IPS-18a (cell line): ENCODE results near the gene HIF3A.

Experiments
- H3K27ac ChIP-seq: one replicate; pipeline ENCODE4 v1.5.1; 2013; ENCODE audit warnings: low read length
- H3K27me3 ChIP-seq: one replicate; pipeline ENCODE4 v1.6.1; 2013; ENCODE audit warnings: mild to moderate bottlenecking, low read length; ENCODE audit not compliant: control insufficient read depth, insufficient read depth
- H3K36me3 ChIP-seq: one replicate; pipeline ENCODE4 v1.6.1; 2013; ENCODE audit warnings: low read depth, low read length; ENCODE audit not compliant: control insufficient read depth
- H3K4me1 ChIP-seq: one replicate; pipeline ENCODE4 v1.6.1; 2013; ENCODE audit warnings: low read depth, low read length; ENCODE audit not compliant: control insufficient read depth
- H3K4me3 ChIP-seq: one replicate; pipeline ENCODE4 v1.5.1; 2013; ENCODE audit warnings: low read length
- H3K9ac ChIP-seq: one replicate; pipeline ENCODE4 v1.6.1; 2013; ENCODE audit warnings: mild to moderate bottlenecking, low read length, moderate library complexity
- H3K9me3 ChIP-seq: one replicate; pipeline ENCODE4 v1.6.1; 2013; ENCODE audit warnings: low read depth, low read length; ENCODE audit not compliant: control insufficient read depth

The HIF3A gene

DNA sequence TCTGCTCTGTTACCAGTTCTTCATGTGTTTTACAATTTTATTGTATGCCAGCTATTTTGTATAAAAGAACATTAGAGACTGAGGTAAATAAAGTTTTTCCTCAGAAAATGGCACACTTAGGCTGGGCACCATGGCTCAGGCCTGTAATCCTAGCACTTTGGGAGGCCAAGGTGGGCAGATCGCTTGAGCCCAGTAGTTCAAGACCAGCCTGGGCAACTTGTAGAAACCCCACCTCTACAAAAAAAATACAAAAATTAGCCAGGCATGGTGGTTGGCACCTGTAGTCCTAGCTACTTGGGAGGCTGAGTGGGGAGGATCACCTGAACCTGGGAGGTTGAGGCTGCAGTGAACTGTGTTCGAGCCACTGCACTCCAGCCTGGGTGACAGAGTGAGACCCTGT is 84.5 kb downstream of the HIF3A start:
- Histone ChIP-seq H3K27me3 (no peaks in the 10 kb centered on the region), H3K36me3 (peaks cover 72% of the 10 kb centered on the region), H3K9ac (no peak overlapping the region), H3K27ac (no peak overlapping the region), H3K4me1 (no peaks in the 10 kb centered on the region), H3K4me3 (no peak overlapping the region), H3K9me3 (no peaks in the 10 kb centered on the region)

- H3K27ac ChIP-seq: no peak overlapping the region
- no peaks in the 10 kb centered on the region for H3K4me1 ChIP-seq
Measured at GRCh38 chr19:46381756-46382345, 85.0 kb downstream of the HIF3A start.

DNA sequence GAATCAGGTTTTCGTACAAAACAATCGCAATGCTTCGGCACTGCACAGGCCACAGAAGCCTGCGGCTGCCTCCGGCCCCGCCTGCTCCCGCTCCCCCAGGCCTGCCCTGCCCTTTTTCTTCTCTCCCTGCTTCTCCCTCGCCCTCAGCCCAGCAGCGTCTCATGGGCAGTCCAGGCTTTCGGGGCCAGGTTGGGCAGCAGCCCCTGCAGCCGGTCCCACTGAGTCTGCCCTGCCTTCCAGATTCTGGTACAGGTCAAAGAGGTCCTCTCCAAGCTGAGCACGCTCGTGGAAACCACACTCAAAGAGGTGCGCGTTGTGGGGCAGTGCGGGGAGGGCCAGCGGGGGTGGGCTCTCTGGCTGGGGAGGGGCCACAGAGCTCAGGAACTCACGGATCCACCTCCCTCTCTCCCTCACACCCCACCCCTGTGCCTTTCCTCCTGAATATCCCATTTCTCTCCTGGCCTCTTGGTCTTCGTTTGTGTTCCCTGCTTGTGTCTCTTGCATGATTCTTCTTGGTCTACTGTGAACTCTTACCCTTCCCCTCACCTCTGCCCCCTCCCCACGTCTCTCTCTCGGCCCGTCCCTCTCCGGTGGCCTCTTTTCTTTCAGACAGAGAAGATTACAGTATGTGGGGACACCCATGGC is 86.5 kb downstream of the HIF3A start:
- H3K4me1 ChIP-seq: no peaks in the 10 kb centered on the region
- H3K27me3 ChIP-seq: no peaks in the 10 kb centered on the region
- H3K36me3 ChIP-seq: peaks cover 70% of the 10 kb centered on the region
- H3K9me3 ChIP-seq: no peaks in the 10 kb centered on the region
- H3K27ac ChIP-seq: no peak overlapping the region
- no peak overlapping the region for H3K9ac ChIP-seq
- H3K4me3 ChIP-seq: no peak overlapping the region

More at GRCh38 chr19:46381756-46382345, 85.0 kb downstream of the HIF3A start:
- no peak overlapping the region for H3K4me3 ChIP-seq
- H3K9ac ChIP-seq: no peak overlapping the region
- H3K36me3 ChIP-seq: peaks cover 70% of the 10 kb centered on the region
- no peaks in the 10 kb centered on the region for H3K9me3 ChIP-seq
- H3K27me3 ChIP-seq: no peaks in the 10 kb centered on the region

DNA sequence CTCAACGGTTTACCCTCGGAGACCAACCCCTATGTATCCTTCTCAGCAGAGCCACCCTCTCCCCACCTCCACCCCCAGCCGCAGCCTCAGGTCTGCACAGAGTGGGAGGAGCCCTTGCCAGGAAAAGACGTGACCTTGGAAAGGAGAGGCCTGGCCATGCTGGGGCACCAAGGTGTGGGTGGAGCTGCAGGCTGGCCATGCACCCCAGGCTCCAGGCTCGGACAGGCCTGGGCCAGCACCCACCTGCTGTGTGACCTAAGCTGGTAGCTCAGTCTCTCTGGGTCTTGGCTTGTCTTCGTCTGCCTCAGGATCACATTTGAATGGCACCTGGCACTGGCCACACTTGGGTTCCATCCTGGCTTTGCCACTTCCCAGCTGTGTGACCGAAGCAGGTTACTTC is 87.0 kb downstream of the HIF3A start:
- no peaks in the 10 kb centered on the region for H3K4me1 ChIP-seq
- no peak overlapping the region for H3K4me3 ChIP-seq
- H3K9me3 ChIP-seq: no peaks in the 10 kb centered on the region
- no peaks in the 10 kb centered on the region for H3K27me3 ChIP-seq
- peaks cover 70% of the 10 kb centered on the region for H3K36me3 ChIP-seq
- H3K9ac ChIP-seq: no peak overlapping the region
- no peak overlapping the region for H3K27ac ChIP-seq

DNA sequence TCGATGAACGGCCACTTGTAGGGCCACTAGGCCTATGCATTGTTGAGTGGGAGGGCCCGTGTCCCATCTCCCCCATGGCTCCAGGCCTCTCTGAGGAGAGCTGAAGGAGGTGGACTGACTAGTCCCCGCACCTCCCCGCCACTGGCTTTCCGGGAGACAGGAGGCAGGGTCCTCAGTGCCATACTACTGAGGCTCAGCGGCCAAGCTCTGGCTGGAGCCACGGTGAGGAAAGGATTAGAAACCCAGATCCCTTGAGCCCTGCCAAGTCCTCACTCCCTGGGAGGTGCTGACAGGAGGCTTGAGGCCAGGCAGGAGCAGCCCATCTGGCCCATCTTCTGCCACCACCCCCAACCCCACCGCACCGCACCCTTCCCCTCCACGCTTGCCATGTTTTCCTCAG is 87.6 kb downstream of the HIF3A start:
- Histone ChIP-seq H3K4me3 (no peak overlapping the region), H3K4me1 (no peaks in the 10 kb centered on the region), H3K27me3 (no peaks in the 10 kb centered on the region), H3K9ac (no peak overlapping the region), H3K36me3 (peaks cover 68% of the 10 kb centered on the region), H3K9me3 (no peaks in the 10 kb centered on the region), H3K27ac (no peak overlapping the region)

GRCh38 chr19:46385636-46386035 is 88.8 kb downstream of the HIF3A start:
- no peaks in the 10 kb centered on the region for H3K4me1 ChIP-seq
- H3K27me3 ChIP-seq: no peaks in the 10 kb centered on the region
- no peak overlapping the region for H3K27ac ChIP-seq
- H3K4me3 ChIP-seq: no peak overlapping the region
- H3K9ac ChIP-seq: no peak overlapping the region
- peaks cover 69% of the 10 kb centered on the region for H3K36me3 ChIP-seq
- no peaks in the 10 kb centered on the region for H3K9me3 ChIP-seq

- no peak overlapping the region for H3K27ac ChIP-seq
- peaks cover 70% of the 10 kb centered on the region for H3K36me3 ChIP-seq
- H3K4me3 ChIP-seq: no peak overlapping the region
- no peaks in the 10 kb centered on the region for H3K9me3 ChIP-seq
- no peaks in the 10 kb centered on the region for H3K4me1 ChIP-seq
- no peaks in the 10 kb centered on the region for H3K27me3 ChIP-seq
- H3K9ac ChIP-seq: no peak overlapping the region
Measured at GRCh38 chr19:46386151-46386550, 89.3 kb downstream of the HIF3A start.

GRCh38 chr19:46386996-46387712 is 90.3 kb downstream of the HIF3A start:
- no peaks in the 10 kb centered on the region for H3K27me3 ChIP-seq
- H3K9ac ChIP-seq: no peak overlapping the region
- no peak overlapping the region for H3K4me3 ChIP-seq
- H3K27ac ChIP-seq: no peak overlapping the region
- H3K9me3 ChIP-seq: no peaks in the 10 kb centered on the region
- H3K4me1 ChIP-seq: no peaks in the 10 kb centered on the region
- peaks cover 70% of the 10 kb centered on the region for H3K36me3 ChIP-seq

- Histone ChIP-seq H3K4me3 (no peak overlapping the region), H3K4me1 (no peaks in the 10 kb centered on the region), H3K27me3 (no peaks in the 10 kb centered on the region), H3K36me3 (peaks cover 64% of the 10 kb centered on the region), H3K9ac (no peak overlapping the region), H3K27ac (no peak overlapping the region), H3K9me3 (no peaks in the 10 kb centered on the region)
Measured at GRCh38 chr19:46387713-46388130, 90.9 kb downstream of the HIF3A start.

DNA sequence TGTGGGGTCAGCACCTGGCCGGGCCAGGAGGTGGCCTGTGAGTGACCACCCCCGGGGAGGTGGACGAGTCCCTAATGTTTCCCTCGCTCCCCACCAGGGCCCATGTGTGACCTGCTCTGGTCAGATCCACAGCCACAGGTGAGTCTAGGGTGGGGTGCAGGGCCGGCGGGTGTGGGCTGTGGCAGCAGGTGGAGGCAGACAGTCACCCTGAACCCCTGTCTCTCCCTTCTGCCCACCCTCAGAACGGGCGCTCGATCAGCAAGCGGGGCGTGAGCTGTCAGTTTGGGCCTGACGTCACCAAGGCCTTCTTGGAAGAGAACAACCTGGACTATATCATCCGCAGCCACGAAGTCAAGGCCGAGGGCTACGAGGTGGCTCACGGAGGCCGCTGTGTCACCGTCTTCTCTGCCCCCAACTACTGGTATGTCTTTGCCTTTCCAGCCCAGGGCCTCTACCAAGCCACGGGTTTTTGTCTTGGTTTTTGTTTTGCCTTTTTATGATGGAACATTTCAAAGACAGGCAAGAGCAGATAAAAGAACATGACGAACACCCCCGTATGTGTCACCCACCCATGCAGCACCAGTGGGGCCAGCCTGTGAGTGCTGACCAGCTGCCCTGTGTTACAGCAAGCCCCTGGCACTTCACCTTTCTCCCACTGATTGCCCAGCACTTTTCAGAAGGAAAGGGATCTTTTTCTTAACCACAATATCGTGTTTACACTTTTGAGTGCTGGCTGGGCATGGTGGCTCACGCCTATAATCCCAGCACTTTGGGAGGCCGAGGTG is 91.7 kb downstream of the HIF3A start:
- no peaks in the 10 kb centered on the region for H3K9me3 ChIP-seq
- H3K9ac ChIP-seq: no peak overlapping the region
- H3K27me3 ChIP-seq: no peaks in the 10 kb centered on the region
- peaks cover 60% of the 10 kb centered on the region for H3K36me3 ChIP-seq
- no peak overlapping the region for H3K4me3 ChIP-seq
- no peaks in the 10 kb centered on the region for H3K4me1 ChIP-seq
- no peak overlapping the region for H3K27ac ChIP-seq

GRCh38 chr19:46390121-46390858 is 93.4 kb downstream of the HIF3A start:
- no peak overlapping the region for H3K9ac ChIP-seq
- no peak overlapping the region for H3K4me3 ChIP-seq
- H3K27me3 ChIP-seq: no peaks in the 10 kb centered on the region
- no peaks in the 10 kb centered on the region for H3K4me1 ChIP-seq
- H3K27ac ChIP-seq: no peak overlapping the region
- peaks cover 44% of the 10 kb centered on the region for H3K36me3 ChIP-seq
- no peaks in the 10 kb centered on the region for H3K9me3 ChIP-seq
